Amniotic epithelial cell (primary cell): ENCODE measurements around the gene GPRIN2.

Experiments
- DNase-seq: peaks from one replicate; pipeline ENCODE4 v3.0.0-alpha.2; 2010; ENCODE audit warnings: low read depth

The GPRIN2 gene

GRCh38 chr10:46549171-46550075 is 7.0 kb downstream of the GPRIN2 start:
- no peak for DNase-seq

DNA sequence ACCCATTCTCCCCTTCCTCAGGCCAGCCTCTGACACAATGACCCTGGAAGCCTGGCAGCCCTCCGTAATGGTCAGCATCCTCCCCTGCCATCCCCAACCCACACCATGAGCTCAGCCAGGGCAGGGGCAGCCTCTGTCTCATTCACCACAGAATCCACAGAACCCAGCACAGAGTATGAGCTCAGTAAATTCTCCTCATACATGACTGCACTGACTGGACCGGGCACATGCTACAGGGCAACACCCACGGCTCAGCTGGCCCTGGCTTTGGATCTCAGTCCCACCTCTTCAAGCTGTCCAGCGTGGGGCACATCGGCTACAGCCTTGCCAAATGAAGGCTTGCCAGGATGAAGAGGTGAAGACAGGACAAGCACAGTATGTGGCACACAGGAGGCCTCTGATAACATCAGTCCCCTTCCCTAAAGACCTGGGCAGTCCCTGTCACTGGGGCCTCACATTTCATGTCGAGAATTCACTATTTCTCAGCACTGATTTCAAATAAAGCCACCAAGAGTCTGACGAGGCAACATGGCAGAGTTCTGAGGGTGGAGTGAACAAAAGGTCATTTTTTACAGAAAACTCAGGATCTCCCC is 7.9 kb downstream of the GPRIN2 start:
- DNase-seq, result peak; percentile 55

DNA sequence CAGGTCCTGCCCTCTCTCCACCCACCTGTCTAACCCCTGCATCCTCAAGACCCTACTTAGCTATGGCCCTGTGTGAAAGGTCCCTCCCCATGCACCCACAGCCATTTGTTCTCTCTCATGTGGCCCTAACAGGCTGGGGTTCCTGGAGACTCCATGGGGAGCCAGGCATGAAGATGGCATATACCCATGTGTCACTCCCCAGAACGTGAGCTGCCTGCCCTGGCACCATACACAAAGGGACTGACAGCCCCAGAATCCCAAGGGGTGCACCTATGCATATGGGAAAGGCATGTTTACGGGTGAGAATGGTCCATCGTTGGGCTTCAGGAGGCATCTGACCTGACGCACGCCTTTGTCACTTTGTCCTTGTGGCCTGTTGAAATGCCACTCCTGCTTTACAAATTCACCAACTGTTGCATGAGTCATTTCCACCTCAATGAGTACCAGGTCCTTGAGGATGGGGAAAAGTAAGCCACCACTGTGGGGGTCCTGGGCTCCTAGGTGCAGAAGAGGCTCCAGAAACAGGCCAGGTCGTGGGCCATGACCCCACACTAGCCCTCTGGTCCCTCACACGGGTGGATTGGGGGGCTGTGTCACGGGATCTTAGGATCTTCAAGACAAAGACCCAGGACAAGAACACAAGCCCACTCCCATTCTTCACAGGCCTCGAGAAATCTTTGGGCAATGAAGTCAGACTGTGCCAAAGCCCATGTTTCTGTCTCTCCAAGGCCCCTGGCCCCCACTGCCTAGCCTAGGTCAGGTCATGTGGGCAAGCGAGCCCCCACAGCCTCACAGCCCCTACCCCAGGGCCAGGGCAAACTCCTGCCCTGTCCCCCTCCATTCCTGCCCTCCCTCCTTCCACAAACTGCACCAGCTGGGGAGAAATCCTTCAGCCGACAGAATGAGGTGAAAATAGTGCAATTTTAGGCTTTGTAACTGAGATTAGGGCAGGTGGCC is 8.6 kb downstream of the GPRIN2 start:
- no peak for DNase-seq

- no peak for DNase-seq
These were observed 9.6 kb downstream of the GPRIN2 start for GRCh38 chr10:46546591-46547540.

GRCh38 chr10:46545861-46546590 is 10.4 kb downstream of the GPRIN2 start:
- no peak for DNase-seq

DNA sequence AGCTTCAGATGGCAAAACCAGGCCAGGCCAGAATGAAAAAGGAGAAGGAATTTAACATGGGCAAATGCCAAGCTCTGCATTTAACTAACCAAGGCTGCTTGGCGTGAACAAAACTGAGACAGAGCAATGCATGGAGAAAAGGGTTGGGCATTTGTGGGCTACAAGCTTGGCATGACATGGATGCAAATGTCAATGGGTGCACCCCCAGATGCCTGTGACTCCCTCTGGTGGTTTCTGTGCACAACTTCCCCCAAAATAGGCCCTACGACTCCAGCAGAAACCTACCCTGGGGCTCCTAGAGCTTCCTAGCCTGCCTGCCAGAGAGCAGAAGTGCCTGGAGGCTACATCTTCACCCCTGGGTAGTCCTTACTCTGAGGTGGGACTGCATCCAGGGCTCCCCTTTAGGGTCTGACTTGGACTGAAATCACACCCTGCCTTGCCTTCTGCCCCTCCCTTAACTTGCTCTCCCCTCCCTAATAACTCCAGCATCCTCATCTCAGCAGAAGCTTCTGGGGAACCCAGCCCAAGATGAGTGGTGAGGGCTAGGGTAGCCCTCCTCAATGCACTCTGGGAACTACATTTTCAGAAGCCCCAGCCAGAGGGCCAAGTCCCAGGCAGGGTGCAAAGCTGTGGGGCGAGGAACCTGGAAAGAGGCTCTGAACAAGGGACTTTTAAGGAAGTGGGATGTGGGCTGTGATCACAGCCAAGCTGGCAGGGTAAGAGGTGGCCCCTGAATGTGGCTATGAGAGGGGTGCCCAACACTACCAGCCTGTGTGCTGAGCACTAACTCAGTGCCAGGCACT is 11.3 kb downstream of the GPRIN2 start:
- peak; percentile 28 for DNase-seq

DNA sequence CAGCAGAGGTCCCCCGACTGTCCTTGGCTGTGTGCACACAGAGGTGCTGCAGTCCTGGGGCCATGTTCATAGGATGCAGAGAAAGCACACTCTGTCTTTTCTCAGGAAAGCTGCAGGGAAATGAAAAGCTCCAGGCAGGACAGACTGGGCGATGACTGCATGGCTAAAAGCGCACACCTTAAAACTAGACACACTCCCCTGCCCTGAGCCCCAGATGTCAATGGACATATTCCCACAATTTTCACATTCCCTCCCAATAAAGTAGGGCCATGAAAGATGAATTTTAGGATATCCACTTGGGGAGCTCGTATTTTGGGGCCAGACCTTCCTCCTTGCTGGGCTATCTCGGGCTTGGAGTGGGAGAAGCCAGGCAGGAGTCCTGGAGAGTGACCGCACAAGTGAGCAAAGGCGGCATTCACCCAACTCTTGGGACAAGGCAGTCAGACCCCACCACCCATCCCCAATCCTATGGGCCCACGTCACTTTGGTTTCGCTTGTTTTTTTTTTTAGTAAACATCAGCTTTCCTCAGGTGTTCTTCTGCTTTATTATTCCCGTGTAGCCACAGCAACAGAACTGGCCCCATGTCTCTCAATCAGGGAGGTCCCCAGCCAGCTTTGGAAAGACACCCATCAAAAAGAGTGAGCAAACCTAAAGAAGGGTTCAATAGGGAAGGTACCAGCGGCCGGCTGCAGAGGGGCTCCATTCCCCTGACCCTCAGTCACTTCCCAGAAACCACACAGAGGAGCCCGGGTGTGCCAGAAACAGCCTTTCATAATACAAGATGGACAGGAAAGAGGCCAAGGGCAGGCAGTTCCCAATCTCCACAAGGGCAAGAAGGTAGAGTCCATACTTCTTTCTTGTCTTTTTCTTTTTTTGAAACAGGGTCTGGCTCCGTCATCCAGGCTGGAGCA is 12.7 kb downstream of the GPRIN2 start:
- DNase-seq, result no peak

DNA sequence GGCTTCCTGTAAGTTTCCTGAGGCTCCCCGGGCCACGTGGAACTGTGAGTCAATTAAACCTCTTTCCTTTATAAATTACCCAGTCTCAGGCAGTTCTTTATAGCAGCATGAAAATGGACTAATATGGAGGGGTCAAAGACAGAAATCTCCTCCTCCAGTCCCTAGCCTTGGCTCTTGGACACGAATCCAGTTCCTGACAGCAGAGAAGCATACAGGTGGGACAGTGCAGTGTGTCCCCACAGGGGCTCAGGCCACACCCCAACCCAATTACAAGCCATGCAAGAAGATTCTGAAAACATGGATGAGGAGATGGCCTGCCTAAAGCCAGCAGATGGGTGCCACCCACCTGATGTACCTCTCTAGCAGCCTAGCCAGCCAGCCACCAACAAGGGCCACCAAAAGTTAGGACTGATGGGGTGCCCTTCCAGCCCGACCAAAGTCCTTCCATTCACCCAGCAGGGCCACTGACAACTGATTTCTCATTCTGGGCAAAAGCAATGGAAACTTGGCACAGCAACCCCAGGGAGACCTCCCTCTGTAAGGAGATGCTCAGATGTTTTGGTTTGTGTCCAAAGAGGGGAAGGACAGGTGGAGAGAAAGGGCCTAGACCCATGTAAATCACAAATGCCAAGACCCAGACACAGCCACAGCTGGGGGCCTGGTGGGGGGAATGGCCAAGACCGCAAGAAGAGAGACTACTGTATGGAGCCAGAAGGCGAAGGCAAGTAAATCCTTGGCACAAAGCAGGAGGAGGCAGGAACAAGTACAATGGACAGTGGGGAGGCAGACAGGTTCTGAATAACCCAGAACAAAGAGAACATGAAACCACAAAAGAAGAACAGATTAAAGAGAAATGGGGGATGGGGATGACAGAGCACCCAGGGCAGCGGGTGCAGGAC is 13.6 kb downstream of the GPRIN2 start:
- no peak for DNase-seq

- DNase-seq, result no peak
These were observed 14.5 kb downstream of the GPRIN2 start for GRCh38 chr10:46541735-46542566.

DNA sequence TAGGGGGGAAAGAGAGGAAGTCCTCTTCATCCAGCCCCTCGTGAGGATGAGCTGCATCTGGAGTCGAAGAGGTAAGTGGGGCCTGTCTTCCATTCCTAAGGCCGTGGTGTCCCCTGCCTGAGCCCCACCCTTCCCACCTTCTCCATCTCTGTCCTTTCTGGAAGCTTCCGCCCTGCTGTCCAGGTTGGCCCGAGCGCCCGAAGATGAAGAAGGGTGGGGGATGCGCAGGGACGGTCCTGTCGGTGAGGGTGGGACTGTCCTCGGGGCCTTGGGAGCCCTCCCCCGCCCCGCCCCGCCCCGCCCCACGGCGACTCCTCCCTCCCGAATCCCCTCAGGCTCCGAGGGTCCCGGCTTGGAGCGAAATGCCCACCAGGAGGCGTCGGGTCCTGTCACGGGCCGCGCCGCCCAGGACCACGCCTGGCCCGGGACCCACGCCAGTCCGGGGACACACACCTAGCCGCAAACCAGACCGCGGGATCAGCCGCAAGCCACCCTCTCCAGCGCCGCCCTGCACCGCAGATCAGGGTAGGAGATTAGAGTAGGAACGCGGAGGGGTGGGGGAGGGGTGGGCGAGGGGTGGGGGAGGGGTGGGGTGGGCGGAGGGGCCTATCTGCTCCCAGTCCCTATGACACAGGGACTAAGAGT is 15.3 kb downstream of the GPRIN2 start:
- DNase-seq, result peak; percentile 16

- DNase-seq, result no peak
These were observed 15.9 kb downstream of the GPRIN2 start for GRCh38 chr10:46540412-46541016.

- peak; percentile 65 for DNase-seq
These were observed 16.7 kb downstream of the GPRIN2 start for GRCh38 chr10:46539596-46540411.

DNA sequence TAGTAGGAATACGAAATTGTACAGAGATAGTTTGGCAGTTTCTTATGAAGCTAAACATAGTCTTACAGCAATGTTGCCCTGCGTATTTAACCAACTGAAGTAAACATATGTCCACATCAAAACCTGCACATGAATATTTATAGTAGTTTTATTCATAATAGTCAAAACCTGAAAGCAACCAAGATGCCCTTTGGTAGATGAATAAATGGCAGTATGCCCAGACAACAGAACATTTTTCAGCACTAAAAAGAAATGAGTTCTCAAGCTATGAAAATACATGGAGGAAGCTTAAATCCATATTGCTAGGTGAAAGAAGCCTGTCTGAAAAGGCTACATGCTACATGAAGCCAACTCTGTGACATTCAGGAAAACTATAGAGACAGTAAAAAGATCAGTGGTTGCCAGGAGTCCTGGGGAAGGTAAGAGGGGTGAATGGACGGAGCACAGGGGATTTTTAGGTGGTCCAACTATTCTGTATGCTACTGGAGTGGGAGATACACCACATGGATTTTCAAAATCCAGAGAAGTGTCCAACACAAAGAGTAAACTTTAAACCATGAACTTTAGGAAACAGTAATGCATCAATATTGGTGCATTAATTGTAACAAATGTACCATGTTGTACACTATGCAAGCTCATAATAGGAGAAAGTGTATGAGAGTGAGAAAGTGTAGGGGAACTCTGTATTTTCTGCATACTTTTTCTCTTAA is 17.6 kb downstream of the GPRIN2 start:
- peak; percentile 11 for DNase-seq

DNA sequence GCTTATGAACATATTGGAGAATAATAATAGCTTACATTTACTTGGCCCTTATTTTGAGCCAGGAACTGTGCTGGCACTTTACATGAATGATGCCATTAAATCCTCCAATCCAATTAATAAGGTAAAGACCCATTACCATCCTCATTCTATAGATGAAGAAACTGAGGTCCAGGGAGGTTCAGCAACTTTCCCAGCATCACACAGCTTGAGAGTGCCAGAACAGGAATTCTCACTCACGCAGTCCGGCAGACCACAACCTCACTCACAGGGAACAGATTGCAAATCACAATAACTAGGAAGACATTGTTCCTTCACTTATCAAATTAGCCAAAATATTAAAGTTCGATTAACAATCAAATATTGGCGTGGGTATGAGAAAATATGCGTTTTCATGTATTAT is 18.3 kb downstream of the GPRIN2 start:
- no peak for DNase-seq
